ENCODE measurements around the gene CCNY. TPM values are rescaled to one million over a fixed set of nuclear protein-coding genes. Genes with fewer than 3 reads are reported as not detected.

The CCNY gene
- total and polyA plus RNA-seq, 2 of the 4 experiments (the other 2 are of a cell fraction) = 38.0 to 131 TPM

- CTCF ChIA-PET = interaction anchor here (0.6 to 1.6 kb wide), 3 partner anchors 9 to 982 kb away, joined by 3 read pairs; no protein-coding TSS in a partner anchor
- Histone ChIP-seq H3K36me3 (ENCODE audit: control insufficient read depth, insufficient read depth, low read length) (no peaks in the 10 kb centered on the region), H3K27me3 (ENCODE audit: control insufficient read depth, insufficient read depth, low read length) (no peaks in the 10 kb centered on the region), H3K4ac (ENCODE audit: low read depth, low read length) (no peak overlapping the region), H2AK5ac (ENCODE audit: low read depth, low read length) (no peak overlapping the region), H2BK20ac (ENCODE audit: low read depth, low read length) (no peak overlapping the region), H3K27ac (ENCODE audit: insufficient read depth, low read length) (no peak overlapping the region), H3K4me2 (ENCODE audit: low read depth, low read length) (peak overlapping the region; percentile 24), H3K4me1 (ENCODE audit: control insufficient read depth, insufficient read depth, low read length) (peaks cover 21% of the 10 kb centered on the region), H3K9ac (ENCODE audit: low read depth, low read length) (no peak overlapping the region), H4K5ac (ENCODE audit: low read depth, low read length) (no peak overlapping the region), H3K4me3 (ENCODE audit: insufficient read depth, low read depth, low read length) (no peak overlapping the region), H3K23ac (ENCODE audit: low read depth, low read length) (peak overlapping the region; percentile 56; the same call in 1 of the 2 replicates), H2AK9ac (replicated peaks; ENCODE audit: low read depth, low read length, poor library complexity) (no peak overlapping the region), H2BK5ac (ENCODE audit: low read depth, low read length, poor library complexity, severe bottlenecking) (no peak overlapping the region), H3K79me1 (ENCODE audit: low read depth in 1 of 2, low read length in 2 of 2) (peaks cover 46 to 82% of the 10 kb centered on the region in 2 experiments), H3K14ac (replicated peaks; ENCODE audit: low read depth, low read length) (no peak overlapping the region), H4K20me1 (ENCODE audit: insufficient read depth, low read length) (peaks cover 91% of the 10 kb centered on the region), H2BK120ac (ENCODE audit: low read depth, low read length) (no peak overlapping the region), H2AFZ (replicated peaks; ENCODE audit: low read length, poor library complexity) (no peak overlapping the region), H3K56ac (ENCODE audit: extremely low read depth, insufficient read depth, low read length) (no peak overlapping the region), H3K9me1 (ENCODE audit: insufficient read depth, low read length) (peaks cover 31% of the 10 kb centered on the region), H3K9me3 (ENCODE audit: control insufficient read depth, insufficient read depth, low read length) (no peaks in the 10 kb centered on the region), H3K18ac (ENCODE audit: low read depth, low read length) (no peak overlapping the region), H2BK15ac (ENCODE audit: low read depth, low read length) (no peak overlapping the region), H4K8ac (ENCODE audit: low read depth in 2 of 2, low read length in 2 of 2) (no peak overlapping the region), H4K91ac (ENCODE audit: insufficient read depth, low read depth, low read length) (no peak overlapping the region)
- TF ChIP-seq CEBPB (IDR thresholded peaks at IDR 0.05; ENCODE audit: low read depth, low read length) (0 out of 2 replicates have a peak, but pooled peaks have one; percentile 5), BHLHE40 (IDR thresholded peaks at IDR 0.05; ENCODE audit: low read depth, low read length) (no peak)
- ATAC-seq (ENCODE audit: low read depth) (no peak), DNase-seq (no peak)
- POLR2A ChIA-PET (ENCODE audit: unreplicated experiment) = no interaction called here
- BruUV-seq (replicated peaks) = no TSS peak
- intact Hi-C loops (cut with micrococcal nuclease) (no loop called here), in situ Hi-C loops (cut with MboI; ENCODE audit: low sequenced_read_pairs) (no loop called here), dilution Hi-C loops (cut with HindIII; ENCODE audit: low sequenced_read_pairs, unreplicated experiment) (no loop called here)
- WGBS, 2 experiments (ENCODE audit: extremely low coverage in 2 of 2, insufficient read length in 1 of 2) = no CpG with 5 or more reads among the region's 9 CpGs
Observed at GRCh38 chr10:35355971-35356724, 19.8 kb downstream of the CCNY start.
